Activated naive CD8-positive, alpha-beta T cell treated with anti-CD3 and anti-CD28 coated beads, Interleukin-2, amount 10 ng/mL, durations not matched to agents 7 days and 5 days (primary cell): ENCODE results near the gene APAF1. TPM values are rescaled to one million over a fixed set of nuclear protein-coding genes. Genes with fewer than 3 reads are reported as not detected.
"Not testable (repeated sequence)": the region's sequence is repeated elsewhere in the genome, so short reads cannot be mapped to it uniquely, and the experiment has no call there.

Experiments used
- ATAC-seq: fragments of 150-1000 bp; cut with Tn5 transposase; one replicate; pipeline ENCODE4 v1.10.0; 2021; ENCODE audit warnings: low read depth, moderate library complexity
- POLR2A ChIA-PET: fragments of 350-600 bp; sonication (Branson Sonifier 250); formaldehyde crosslinking; loops from one replicate; lab custom pipeline; 2021; ENCODE audit warnings: antibody characterized with exemption; lab: Charles Lee
- DNase-seq: peaks from one replicate; pipeline ENCODE4 v3.0.0; 2021
- H3K27ac Mint-ChIP-seq: one replicate; pipeline ENCODE4 v1.8.0; 2022; ENCODE audit warnings: mild to moderate bottlenecking, mixed read lengths
- H3K27me3 Mint-ChIP-seq: one replicate; pipeline ENCODE4 v1.8.0; 2022; ENCODE audit warnings: mild to moderate bottlenecking, moderate library complexity, mixed read lengths
- H3K36me3 Mint-ChIP-seq: one replicate; pipeline ENCODE4 v1.8.0; 2021; ENCODE audit warnings: mild to moderate bottlenecking, mixed read lengths
- H3K4me1 Mint-ChIP-seq: one replicate; pipeline ENCODE4 v1.8.0; 2021; ENCODE audit warnings: mixed read lengths
- H3K4me3 Mint-ChIP-seq: one replicate; pipeline ENCODE4 v1.8.0; 2022; ENCODE audit warnings: mild to moderate bottlenecking, moderate library complexity, mixed read lengths
- H3K9me3 Mint-ChIP-seq: one replicate; pipeline ENCODE4 v1.8.0; 2021; ENCODE audit warnings: mixed read lengths
- total RNA-seq, 2 experiments: library from RNA; stranded (reverse); gene quantifications; one replicate each; pipeline ENCODE4 v1.2.3, GENCODE V29; 2021

APAF1 gene, protein sequence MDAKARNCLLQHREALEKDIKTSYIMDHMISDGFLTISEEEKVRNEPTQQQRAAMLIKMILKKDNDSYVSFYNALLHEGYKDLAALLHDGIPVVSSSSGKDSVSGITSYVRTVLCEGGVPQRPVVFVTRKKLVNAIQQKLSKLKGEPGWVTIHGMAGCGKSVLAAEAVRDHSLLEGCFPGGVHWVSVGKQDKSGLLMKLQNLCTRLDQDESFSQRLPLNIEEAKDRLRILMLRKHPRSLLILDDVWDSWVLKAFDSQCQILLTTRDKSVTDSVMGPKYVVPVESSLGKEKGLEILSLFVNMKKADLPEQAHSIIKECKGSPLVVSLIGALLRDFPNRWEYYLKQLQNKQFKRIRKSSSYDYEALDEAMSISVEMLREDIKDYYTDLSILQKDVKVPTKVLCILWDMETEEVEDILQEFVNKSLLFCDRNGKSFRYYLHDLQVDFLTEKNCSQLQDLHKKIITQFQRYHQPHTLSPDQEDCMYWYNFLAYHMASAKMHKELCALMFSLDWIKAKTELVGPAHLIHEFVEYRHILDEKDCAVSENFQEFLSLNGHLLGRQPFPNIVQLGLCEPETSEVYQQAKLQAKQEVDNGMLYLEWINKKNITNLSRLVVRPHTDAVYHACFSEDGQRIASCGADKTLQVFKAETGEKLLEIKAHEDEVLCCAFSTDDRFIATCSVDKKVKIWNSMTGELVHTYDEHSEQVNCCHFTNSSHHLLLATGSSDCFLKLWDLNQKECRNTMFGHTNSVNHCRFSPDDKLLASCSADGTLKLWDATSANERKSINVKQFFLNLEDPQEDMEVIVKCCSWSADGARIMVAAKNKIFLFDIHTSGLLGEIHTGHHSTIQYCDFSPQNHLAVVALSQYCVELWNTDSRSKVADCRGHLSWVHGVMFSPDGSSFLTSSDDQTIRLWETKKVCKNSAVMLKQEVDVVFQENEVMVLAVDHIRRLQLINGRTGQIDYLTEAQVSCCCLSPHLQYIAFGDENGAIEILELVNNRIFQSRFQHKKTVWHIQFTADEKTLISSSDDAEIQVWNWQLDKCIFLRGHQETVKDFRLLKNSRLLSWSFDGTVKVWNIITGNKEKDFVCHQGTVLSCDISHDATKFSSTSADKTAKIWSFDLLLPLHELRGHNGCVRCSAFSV (N-terminal part only)
- 10 to 100 TPM; 32.0 to 32.8 TPM for total RNA-seq

DNA sequence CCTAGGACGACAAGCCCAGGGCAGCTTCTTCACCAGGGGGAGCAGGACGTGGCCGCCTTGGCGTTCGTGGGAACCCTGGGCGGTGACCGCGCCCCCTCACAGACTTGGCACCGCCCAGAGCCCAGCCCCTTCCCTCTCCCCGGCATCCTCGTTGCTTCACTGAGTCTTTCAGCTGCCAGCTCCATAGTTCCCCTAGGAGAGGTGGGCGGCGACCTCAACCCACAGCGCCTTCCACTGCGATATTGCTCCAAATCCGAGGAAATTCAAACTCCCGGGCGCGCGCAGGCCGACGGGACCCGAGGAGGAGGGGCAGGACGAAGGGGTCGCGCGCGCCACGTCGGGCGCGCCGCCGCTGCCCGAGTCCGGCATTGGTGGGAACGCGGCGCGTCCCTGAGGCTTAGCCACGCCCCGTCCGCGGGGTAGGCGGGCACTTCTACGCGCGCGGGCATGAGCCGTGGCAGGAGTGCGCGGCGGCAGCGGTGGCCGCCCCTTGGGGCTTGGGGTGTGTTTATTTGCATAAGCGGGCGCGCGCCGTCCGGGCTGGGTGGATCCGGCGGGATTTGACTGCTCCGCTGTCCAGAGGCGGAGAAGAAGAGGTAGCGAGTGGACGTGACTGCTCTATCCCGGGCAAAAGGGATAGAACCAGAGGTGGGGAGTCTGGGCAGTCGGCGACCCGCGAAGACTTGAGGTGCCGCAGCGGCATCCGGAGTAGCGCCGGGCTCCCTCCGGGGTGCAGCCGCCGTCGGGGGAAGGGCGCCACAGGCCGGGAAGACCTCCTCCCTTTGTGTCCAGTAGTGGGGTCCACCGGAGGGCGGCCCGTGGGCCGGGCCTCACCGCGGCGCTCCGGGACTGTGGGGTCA, at the start of gene APAF1, which contains the start of gene IKBIP:
Gene APAF1, plus strand, starts transcription at position 579 of the 860 bp plus-strand sequence. CDS start 3,070 bp downstream, outside the sequence.
Gene IKBIP, minus strand, starts transcription at position 77 of the 860 bp plus-strand sequence. CDS start 87 bp downstream, outside the sequence.
- POLR2A ChIA-PET: interaction anchor here (0.5 to 3.8 kb wide), 13 partner anchors 13 to 181 kb away, joined by 3 to 38 read pairs (median 6); partner anchors contain the start of genes SLC25A3 and TMPO
- Mint-ChIP-seq H3K27ac (peak within 1 kb of the TSS; percentile 95), H3K9me3 (no peaks in the 10 kb centered on the region), H3K36me3 (peaks cover 21% of the 10 kb centered on the region), H3K4me1 (peaks cover 29% of the 10 kb centered on the region), H3K4me3 (peak within 1 kb of the TSS; percentile 97), H3K27me3 (no peaks in the 10 kb centered on the region)
- ATAC-seq (peak; percentile 85), DNase-seq (peak; percentile 99)

DNA sequence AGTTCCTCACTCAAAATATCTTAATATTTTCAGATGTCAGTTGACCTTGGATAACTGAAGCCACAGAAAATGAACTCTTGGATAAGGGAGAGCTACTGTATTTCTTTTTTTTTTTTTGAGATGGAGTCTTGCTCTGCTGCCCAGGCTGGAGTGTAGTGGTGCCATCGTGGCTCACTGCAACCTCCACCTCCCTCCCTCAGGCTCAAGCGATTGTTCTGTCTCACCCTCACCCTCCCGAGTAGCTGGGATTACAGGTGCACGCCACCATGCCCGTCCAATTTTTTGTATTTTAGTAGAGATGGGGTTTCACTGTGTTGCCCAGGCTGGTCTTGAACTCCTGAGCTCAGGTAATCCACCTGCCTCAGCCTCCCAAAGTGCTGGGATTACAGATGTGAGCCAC, 47.8 kb upstream of the APAF1 start:
- POLR2A ChIA-PET: interaction anchor here (0.5 to 6.7 kb wide), 3 partner anchors 10 to 130 kb away, joined by 3 to 40 read pairs (median 23); partner anchors contain the start of gene TMPO
- not testable (repeated sequence) for H3K4me3 Mint-ChIP-seq, ATAC-seq, H3K27me3 Mint-ChIP-seq, H3K9me3 Mint-ChIP-seq, DNase-seq, H3K27ac Mint-ChIP-seq
- peaks cover 21% of the 10 kb centered on the region for H3K4me1 Mint-ChIP-seq
- H3K36me3 Mint-ChIP-seq: peaks cover 30% of the 10 kb centered on the region

DNA sequence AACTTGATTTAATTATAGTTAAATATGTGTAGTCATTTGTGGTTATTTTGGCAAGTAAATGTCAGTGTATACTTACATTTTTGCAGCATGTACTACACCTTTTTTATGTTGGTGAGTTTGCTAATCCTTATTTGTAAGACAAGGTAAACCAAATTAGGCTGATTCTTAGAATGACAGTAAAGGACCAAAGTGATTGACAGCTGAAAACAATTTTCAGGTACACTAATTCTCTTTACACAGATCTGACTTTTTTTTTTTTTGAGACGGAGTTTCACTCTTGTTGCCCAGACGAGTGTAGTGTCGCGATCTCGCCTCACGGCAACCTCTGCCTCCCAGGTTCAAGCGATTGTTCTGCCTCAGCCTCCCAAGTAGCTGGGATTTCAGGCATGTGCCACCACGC, 43.2 kb upstream of the APAF1 start:
- Mint-ChIP-seq H3K9me3 (no peaks in the 10 kb centered on the region), H3K4me3 (no peak overlapping the region), H3K36me3 (peaks cover 19% of the 10 kb centered on the region), H3K27me3 (no peaks in the 10 kb centered on the region), H3K27ac (no peak overlapping the region), H3K4me1 (peaks cover 10% of the 10 kb centered on the region)
- DNase-seq (no peak), ATAC-seq (no peak)
- POLR2A ChIA-PET: interaction anchor here (1.7 to 2.1 kb wide), 2 partner anchors 8 to 42 kb away, joined by 7 read pairs; partner anchors contain the start of genes IKBIP and SLC25A3

DNA sequence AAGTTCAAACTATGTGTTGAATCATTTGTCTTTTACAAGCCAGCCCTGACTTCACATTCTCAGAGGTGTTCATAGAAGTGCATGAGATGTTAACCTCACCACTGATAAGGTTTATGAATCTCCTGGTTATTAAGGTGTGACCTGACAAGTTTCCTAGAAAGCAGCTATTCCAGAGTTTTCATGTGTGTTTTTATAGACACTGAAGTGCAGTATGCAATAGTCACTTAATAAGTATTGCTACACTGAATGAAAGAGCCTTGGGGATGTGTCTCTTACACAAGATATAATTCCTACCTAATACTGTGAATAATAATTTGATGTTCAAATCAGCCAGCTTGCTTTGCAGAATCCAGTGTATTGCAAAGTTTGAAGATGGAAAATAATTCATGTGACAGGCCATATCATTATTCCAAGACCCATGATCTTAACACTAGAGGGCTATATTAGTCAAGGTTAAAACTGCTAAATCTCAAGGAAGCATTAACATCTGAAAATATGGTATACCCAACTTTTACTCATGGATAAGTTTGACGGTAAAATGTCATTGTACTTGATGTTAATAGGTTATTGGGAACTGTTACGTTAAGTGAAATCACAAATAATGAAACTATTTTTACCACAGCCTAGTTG, 38.6 kb upstream of the APAF1 start:
- Mint-ChIP-seq H3K36me3 (peaks cover 8% of the 10 kb centered on the region), H3K4me1 (peaks cover 14% of the 10 kb centered on the region), H3K27ac (no peak overlapping the region), H3K9me3 (no peaks in the 10 kb centered on the region), H3K4me3 (no peak overlapping the region), H3K27me3 (no peaks in the 10 kb centered on the region)
- no peak for DNase-seq
- no peak for ATAC-seq
- POLR2A ChIA-PET: interaction anchor here (6.3 kb wide), 1 partner anchor 11 kb away, joined by 40 read pairs; the partner anchor contains the start of gene SLC25A3

DNA sequence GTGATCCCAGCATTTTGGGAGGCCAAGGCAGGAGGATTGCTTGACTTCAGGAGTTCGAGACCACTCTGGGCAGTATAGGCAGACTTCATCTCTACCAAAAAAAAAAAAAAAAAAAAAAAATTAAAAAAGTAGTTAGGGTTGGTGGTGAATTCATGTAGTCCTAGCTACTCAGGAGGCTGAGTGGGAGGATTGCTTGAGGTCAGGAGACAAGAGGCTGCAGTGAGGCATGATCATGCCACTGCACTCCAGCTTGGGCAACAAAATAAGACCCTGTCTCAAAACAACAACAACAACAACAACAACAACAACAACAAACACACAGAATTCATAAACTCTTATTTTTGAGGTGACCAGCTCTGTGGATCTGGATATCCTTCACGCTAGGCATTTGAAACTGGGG, 34.5 kb upstream of the APAF1 start:
- Mint-ChIP-seq H3K4me1 (peaks cover 20% of the 10 kb centered on the region), H3K36me3 (peaks cover 2% of the 10 kb centered on the region), H3K27me3 (no peaks in the 10 kb centered on the region), H3K4me3 (no peak overlapping the region), H3K9me3 (no peaks in the 10 kb centered on the region), H3K27ac (no peak overlapping the region)
- ATAC-seq (no peak), DNase-seq (no peak)
- POLR2A ChIA-PET: interaction anchor here (6.3 kb wide), 1 partner anchor 15 kb away, joined by 40 read pairs; the partner anchor contains the start of gene SLC25A3

DNA sequence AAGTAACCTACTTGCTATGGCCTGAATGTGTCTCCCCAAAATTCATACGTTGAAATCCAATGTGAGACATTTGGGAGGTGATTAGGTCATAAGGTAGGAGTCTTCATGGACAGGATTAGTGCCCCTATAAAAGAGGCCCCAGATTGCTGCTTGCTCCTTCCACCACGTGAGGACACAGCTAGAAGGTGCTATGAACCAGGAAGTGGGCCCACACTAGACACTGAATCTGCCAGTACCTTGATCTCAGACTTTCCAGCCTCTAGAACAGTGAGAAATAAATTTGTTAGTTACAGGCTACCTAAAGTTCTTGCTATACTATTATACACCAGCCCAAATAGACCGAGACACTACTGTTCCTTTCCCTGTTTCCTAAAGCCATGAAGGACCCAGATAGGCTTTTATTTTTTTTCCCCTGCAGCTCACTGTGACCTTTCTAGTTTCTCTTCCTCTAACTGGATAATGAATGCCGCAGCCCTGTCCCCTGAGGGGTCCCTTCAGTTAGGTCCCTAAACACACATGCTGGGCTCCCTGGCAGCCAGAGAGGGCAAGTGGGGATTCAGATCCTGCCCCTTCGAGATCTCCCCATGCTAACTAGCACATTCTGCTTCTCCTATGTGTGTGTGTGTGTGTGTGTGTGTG, 32.3 kb upstream of the APAF1 start:
- H3K36me3 Mint-ChIP-seq: peaks cover 5% of the 10 kb centered on the region
- DNase-seq (no peak), ATAC-seq (peak; percentile 83)
- H3K27ac Mint-ChIP-seq: peak overlapping the region; percentile 84
- H3K4me1 Mint-ChIP-seq: peaks cover 11% of the 10 kb centered on the region
- no peaks in the 10 kb centered on the region for H3K9me3 Mint-ChIP-seq
- H3K4me3 Mint-ChIP-seq: peak overlapping the region; percentile 31
- H3K27me3 Mint-ChIP-seq: no peaks in the 10 kb centered on the region
- POLR2A ChIA-PET: interaction anchor here (1.5 kb wide), 1 partner anchor 18 kb away, joined by 8 read pairs; the partner anchor contains the start of gene SLC25A3

DNA sequence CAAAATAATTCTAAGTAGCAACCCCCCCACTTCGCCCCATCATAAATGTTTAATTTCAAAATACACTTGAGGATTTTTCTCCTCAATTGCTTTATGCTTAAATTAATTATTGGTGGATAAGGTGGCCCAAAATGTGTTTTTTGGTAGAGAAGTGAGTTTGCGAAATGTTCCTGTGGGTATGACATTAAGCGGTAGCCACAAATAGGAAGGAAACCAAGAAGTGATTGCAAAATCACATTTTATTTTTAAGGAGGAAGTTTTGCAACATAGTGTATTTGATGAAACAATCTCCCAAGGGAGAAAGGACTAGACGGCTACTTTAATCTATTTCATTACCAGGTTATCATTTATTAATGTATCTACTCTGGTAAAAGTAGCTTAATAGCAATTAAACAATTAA, 26.1 kb upstream of the APAF1 start:
- H3K27ac Mint-ChIP-seq: no peak overlapping the region
- ATAC-seq (no peak), DNase-seq (no peak)
- H3K27me3 Mint-ChIP-seq: no peaks in the 10 kb centered on the region
- H3K36me3 Mint-ChIP-seq: peaks cover 10% of the 10 kb centered on the region
- peaks cover 2% of the 10 kb centered on the region for H3K9me3 Mint-ChIP-seq
- POLR2A ChIA-PET: no interaction called here
- peaks cover 7% of the 10 kb centered on the region for H3K4me1 Mint-ChIP-seq
- no peak overlapping the region for H3K4me3 Mint-ChIP-seq

DNA sequence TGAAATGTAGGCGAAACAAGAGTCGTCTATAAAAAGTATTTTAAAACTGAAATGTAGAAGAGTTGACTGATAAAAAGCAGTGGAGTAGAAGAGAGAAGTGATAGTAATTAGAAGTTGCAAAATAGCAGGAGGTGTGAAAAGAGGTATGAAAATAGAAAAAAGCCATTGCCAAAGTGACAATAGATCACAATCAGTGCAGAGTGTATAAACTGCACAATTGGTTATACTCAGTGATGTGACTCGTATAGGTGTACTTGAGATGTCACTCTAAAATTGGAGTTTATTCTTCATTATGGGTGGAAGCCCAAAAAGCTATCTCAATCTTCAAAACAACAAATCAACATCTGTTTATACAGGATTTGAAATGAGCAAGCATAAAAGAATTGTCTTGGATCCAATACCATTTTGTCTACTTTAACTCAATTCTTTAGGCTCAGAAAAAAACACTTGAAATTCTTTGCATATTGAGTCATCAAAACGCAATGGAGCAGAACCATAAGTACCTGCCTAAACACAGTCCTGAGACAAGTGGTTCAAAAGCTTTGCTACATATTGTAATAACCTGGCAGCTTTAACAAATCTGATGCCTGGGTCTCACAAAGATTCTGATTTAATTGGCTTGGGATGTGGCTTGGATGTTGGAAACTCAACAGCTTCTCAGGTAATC, 9.3 kb upstream of the APAF1 start:
- DNase-seq (no peak), ATAC-seq (no peak)
- Mint-ChIP-seq H3K27ac (no peak overlapping the region), H3K9me3 (no peaks in the 10 kb centered on the region), H3K4me3 (no peak overlapping the region), H3K27me3 (no peaks in the 10 kb centered on the region), H3K4me1 (peaks cover 14% of the 10 kb centered on the region), H3K36me3 (peaks cover 27% of the 10 kb centered on the region)
- POLR2A ChIA-PET: no interaction called here

DNA sequence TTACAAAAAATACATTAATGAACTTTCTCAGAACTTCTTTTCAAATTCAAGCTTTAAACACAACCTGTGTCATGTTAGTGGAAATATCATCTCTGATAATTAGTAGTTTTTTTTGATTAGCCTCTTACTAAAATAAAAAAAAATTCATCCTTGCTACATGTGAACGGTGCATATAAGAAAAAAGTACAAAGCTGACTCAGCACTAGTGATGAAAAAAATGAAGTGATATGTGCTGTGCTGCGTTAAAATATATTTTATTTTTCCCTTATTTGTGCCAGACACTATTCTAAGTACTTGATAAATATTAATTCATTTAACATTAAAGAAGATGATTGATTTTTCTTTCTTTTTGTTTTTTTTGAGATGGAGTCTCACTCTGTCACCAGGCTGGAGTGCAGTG, 8.0 kb upstream of the APAF1 start:
- POLR2A ChIA-PET: no interaction called here
- H3K4me1 Mint-ChIP-seq: peaks cover 23% of the 10 kb centered on the region
- no peak overlapping the region for H3K4me3 Mint-ChIP-seq
- peaks cover 32% of the 10 kb centered on the region for H3K36me3 Mint-ChIP-seq
- no peak for DNase-seq
- H3K9me3 Mint-ChIP-seq: no peaks in the 10 kb centered on the region
- H3K27me3 Mint-ChIP-seq: no peaks in the 10 kb centered on the region
- H3K27ac Mint-ChIP-seq: no peak overlapping the region
- no peak for ATAC-seq

DNA sequence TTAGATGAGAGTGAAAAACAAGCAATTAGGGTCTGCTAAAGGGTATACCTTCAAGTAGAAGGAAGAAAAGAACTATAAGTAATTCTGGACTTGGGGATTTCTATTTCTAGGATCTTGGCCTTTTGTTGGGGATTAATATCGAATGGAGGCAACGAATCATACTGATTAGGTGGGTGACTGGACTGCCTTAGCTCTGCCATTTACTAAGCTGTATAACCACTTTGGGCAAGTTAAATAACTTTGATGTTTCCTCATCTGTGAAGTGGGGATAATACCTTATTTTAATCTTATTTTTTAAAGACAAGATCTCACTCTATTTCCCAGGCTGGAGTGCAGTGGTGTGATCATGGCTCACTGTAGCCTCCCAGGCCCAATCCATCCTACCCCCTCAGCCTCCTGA, 7.1 kb upstream of the APAF1 start:
- H3K9me3 Mint-ChIP-seq: no peaks in the 10 kb centered on the region
- DNase-seq: no peak
- H3K4me1 Mint-ChIP-seq: peaks cover 26% of the 10 kb centered on the region
- H3K27me3 Mint-ChIP-seq: no peaks in the 10 kb centered on the region
- POLR2A ChIA-PET: no interaction called here
- peaks cover 27% of the 10 kb centered on the region for H3K36me3 Mint-ChIP-seq
- no peak overlapping the region for H3K27ac Mint-ChIP-seq
- no peak for ATAC-seq
- H3K4me3 Mint-ChIP-seq: no peak overlapping the region

DNA sequence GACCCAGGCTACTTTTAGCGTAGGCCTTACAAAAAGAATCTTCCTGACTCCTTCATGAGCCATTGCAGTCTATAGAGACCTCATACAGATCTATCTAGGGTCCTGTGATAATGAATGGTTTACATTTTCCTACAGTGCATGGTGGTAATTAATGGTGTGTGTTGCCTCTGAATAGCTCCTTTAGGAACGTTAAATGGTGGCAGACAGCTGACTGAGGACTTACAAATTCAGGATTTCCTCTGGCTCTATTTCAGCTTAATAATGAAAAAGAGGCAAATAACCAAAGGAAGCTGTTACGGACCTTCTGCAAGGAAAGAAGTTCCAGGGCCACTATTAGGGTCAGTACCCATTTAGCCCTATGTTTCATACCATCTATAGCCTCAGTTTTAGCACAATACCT, 5.6 kb upstream of the APAF1 start:
- H3K27me3 Mint-ChIP-seq: no peaks in the 10 kb centered on the region
- POLR2A ChIA-PET: interaction anchor here (0.7 kb wide), 1 partner anchor 80 kb away, joined by 3 read pairs; no protein-coding TSS in a partner anchor
- peaks cover 28% of the 10 kb centered on the region for H3K4me1 Mint-ChIP-seq
- DNase-seq: no peak
- peaks cover 25% of the 10 kb centered on the region for H3K36me3 Mint-ChIP-seq
- no peak for ATAC-seq
- H3K4me3 Mint-ChIP-seq: no peak overlapping the region
- H3K27ac Mint-ChIP-seq: no peak overlapping the region
- no peaks in the 10 kb centered on the region for H3K9me3 Mint-ChIP-seq
